Measurements from ENCODE around the gene SCGB1C1.
A peak's percentile ranks its signal among the peaks of the same experiment; 100 is the strongest.

SCGB1C1 gene

GRCh38 chr11:210122-210802, 17.4 kb downstream of the SCGB1C1 start:
- H4K8ac ChIP-seq (ENCODE audit: low read length) = no peak overlapping the region
- no peak overlapping the region for H3K23ac ChIP-seq (ENCODE audit: low read length in 2 of 2)
- peaks cover 50% of the 10 kb centered on the region for H3K4me1 ChIP-seq (ENCODE audit: control insufficient read depth, insufficient read depth, low read depth, low read length)
- peak overlapping the region; percentile 85 for H3K4me2 ChIP-seq (ENCODE audit: low read length, poor library complexity, severe bottlenecking)
- no peak overlapping the region for H3K4ac ChIP-seq (ENCODE audit: low read depth in 1 of 2, low read length in 2 of 2)
- H3K9me3 ChIP-seq (ENCODE audit: control insufficient read depth, low read length) = no peaks in the 10 kb centered on the region
- H3K14ac ChIP-seq (ENCODE audit: low read length in 2 of 2) = no peak overlapping the region
- peaks cover 62% of the 10 kb centered on the region in 2 experiments for H3K36me3 ChIP-seq (ENCODE audit: control insufficient read depth in 1 of 2, insufficient read depth in 2 of 2, low read depth in 1 of 2, low read length in 2 of 2)
- H2BK5ac ChIP-seq (ENCODE audit: low read depth, low read length, poor library complexity, severe bottlenecking) = peak overlapping the region; percentile 4
- peak overlapping the region; percentile 88 for H3K27ac ChIP-seq (ENCODE audit: low read length, poor library complexity, severe bottlenecking)
- WGBS = 87% methylated on average over 9 of the region's 9 CpGs
- peaks cover 14% of the 10 kb centered on the region for H3K79me1 ChIP-seq (replicated peaks; ENCODE audit: low read length, poor library complexity, severe bottlenecking)
- H3K9ac ChIP-seq (ENCODE audit: low read length) = peak overlapping the region; percentile 98
- peak; percentile 77 for DNase-seq
- H3K18ac ChIP-seq (ENCODE audit: low read depth in 1 of 2, low read length in 2 of 2) = no peak overlapping the region
- H4K91ac ChIP-seq (ENCODE audit: low read length) = peak overlapping the region; percentile 29
- no peak overlapping the region for H2AFZ ChIP-seq (ENCODE audit: low read depth, low read length)
- H2BK15ac ChIP-seq (ENCODE audit: low read depth, poor library complexity, severe bottlenecking) = peak overlapping the region; percentile 33
- H3K27me3 ChIP-seq (ENCODE audit: control insufficient read depth in 1 of 2, insufficient read depth in 1 of 2, low read length in 2 of 2) = no peaks in the 10 kb centered on the region
- no peak overlapping the region for H2BK120ac ChIP-seq (ENCODE audit: low read depth, low read length)
- no peak overlapping the region for H2BK12ac ChIP-seq (ENCODE audit: low read length in 2 of 2)
- peak overlapping the region; percentile 40 for H2AK5ac ChIP-seq (ENCODE audit: low read length, severe bottlenecking)
- H3K4me3 ChIP-seq (ENCODE audit: insufficient read depth in 1 of 2, low read depth in 1 of 2, low read length in 2 of 2) = peak overlapping the region; percentile 80 to 97

- Histone ChIP-seq H3K18ac (ENCODE audit: low read depth in 1 of 2, low read length in 2 of 2) (no peak overlapping the region), H2AFZ (ENCODE audit: low read depth, low read length) (no peak overlapping the region), H2BK120ac (ENCODE audit: low read depth, low read length) (no peak overlapping the region), H2BK12ac (ENCODE audit: low read length in 2 of 2) (no peak overlapping the region), H3K4ac (ENCODE audit: low read depth in 1 of 2, low read length in 2 of 2) (no peak overlapping the region), H3K27ac (ENCODE audit: low read length, poor library complexity, severe bottlenecking) (peak overlapping the region; percentile 88), H3K79me1 (replicated peaks; ENCODE audit: low read length, poor library complexity, severe bottlenecking) (peaks cover 14% of the 10 kb centered on the region), H2AK5ac (ENCODE audit: low read length, severe bottlenecking) (peak overlapping the region; percentile 9), H4K8ac (ENCODE audit: low read length) (no peak overlapping the region), H3K23ac (ENCODE audit: low read length in 2 of 2) (no peak overlapping the region), H4K91ac (ENCODE audit: low read length) (no peak overlapping the region), H3K4me2 (ENCODE audit: low read length, poor library complexity, severe bottlenecking) (no peak overlapping the region), H3K14ac (ENCODE audit: low read length in 2 of 2) (no peak overlapping the region), H3K9ac (ENCODE audit: low read length) (peak overlapping the region; percentile 98), H2BK15ac (ENCODE audit: low read depth, poor library complexity, severe bottlenecking) (no peak overlapping the region), H3K9me3 (ENCODE audit: control insufficient read depth, low read length) (no peaks in the 10 kb centered on the region), H3K36me3 (ENCODE audit: control insufficient read depth in 1 of 2, insufficient read depth in 2 of 2, low read depth in 1 of 2, low read length in 2 of 2) (peaks cover 62 to 63% of the 10 kb centered on the region in 2 experiments), H3K4me3 (ENCODE audit: insufficient read depth in 1 of 2, low read depth in 1 of 2, low read length in 2 of 2) (peak overlapping the region in 1 of 2 experiments; percentile 97), H2BK5ac (ENCODE audit: low read depth, low read length, poor library complexity, severe bottlenecking) (no peak overlapping the region), H3K4me1 (ENCODE audit: control insufficient read depth, insufficient read depth, low read depth, low read length) (peaks cover 45% of the 10 kb centered on the region), H3K27me3 (ENCODE audit: control insufficient read depth in 1 of 2, insufficient read depth in 1 of 2, low read length in 2 of 2) (no peaks in the 10 kb centered on the region)
- DNase-seq = no peak
- WGBS = 92% methylated on average over 5 of the region's 5 CpGs
These were observed 17.9 kb downstream of the SCGB1C1 start for GRCh38 chr11:210803-211180.

GRCh38 chr11:211295-211694, 18.4 kb downstream of the SCGB1C1 start:
- DNase-seq = no peak
- peaks cover 40% of the 10 kb centered on the region for H3K4me1 ChIP-seq (ENCODE audit: control insufficient read depth, insufficient read depth, low read depth, low read length)
- peaks cover 14% of the 10 kb centered on the region for H3K79me1 ChIP-seq (replicated peaks; ENCODE audit: low read length, poor library complexity, severe bottlenecking)
- H3K18ac ChIP-seq (ENCODE audit: low read depth in 1 of 2, low read length in 2 of 2) = no peak overlapping the region
- no peak overlapping the region for H2BK5ac ChIP-seq (ENCODE audit: low read depth, low read length, poor library complexity, severe bottlenecking)
- no peak overlapping the region for H2BK120ac ChIP-seq (ENCODE audit: low read depth, low read length)
- H2AK5ac ChIP-seq (ENCODE audit: low read length, severe bottlenecking) = peak overlapping the region; percentile 27
- no peak overlapping the region for H4K8ac ChIP-seq (ENCODE audit: low read length)
- 97% methylated on average over 5 of the region's 5 CpGs for WGBS
- no peak overlapping the region for H2AFZ ChIP-seq (ENCODE audit: low read depth, low read length)
- no peak overlapping the region for H3K14ac ChIP-seq (ENCODE audit: low read length in 2 of 2)
- H3K36me3 ChIP-seq (ENCODE audit: control insufficient read depth in 1 of 2, insufficient read depth in 2 of 2, low read depth in 1 of 2, low read length in 2 of 2) = peaks cover 65 to 68% of the 10 kb centered on the region in 2 experiments
- peak overlapping the region; percentile 98 for H3K9ac ChIP-seq (ENCODE audit: low read length)
- H3K27me3 ChIP-seq (ENCODE audit: control insufficient read depth in 1 of 2, insufficient read depth in 1 of 2, low read length in 2 of 2) = no peaks in the 10 kb centered on the region
- no peaks in the 10 kb centered on the region for H3K9me3 ChIP-seq (ENCODE audit: control insufficient read depth, low read length)
- peak overlapping the region; percentile 39 for H2BK15ac ChIP-seq (ENCODE audit: low read depth, poor library complexity, severe bottlenecking)
- H4K91ac ChIP-seq (ENCODE audit: low read length) = no peak overlapping the region
- H3K23ac ChIP-seq (ENCODE audit: low read length in 2 of 2) = no peak overlapping the region
- H3K4me2 ChIP-seq (ENCODE audit: low read length, poor library complexity, severe bottlenecking) = no peak overlapping the region
- peak overlapping the region; percentile 88 for H3K27ac ChIP-seq (ENCODE audit: low read length, poor library complexity, severe bottlenecking)
- no peak overlapping the region for H3K4ac ChIP-seq (ENCODE audit: low read depth in 1 of 2, low read length in 2 of 2)
- no peak overlapping the region for H2BK12ac ChIP-seq (ENCODE audit: low read length in 2 of 2)
- H3K4me3 ChIP-seq (ENCODE audit: insufficient read depth in 1 of 2, low read depth in 1 of 2, low read length in 2 of 2) = no peak overlapping the region

GRCh38 chr11:211741-212140, 18.9 kb downstream of the SCGB1C1 start:
- Histone ChIP-seq H3K14ac (ENCODE audit: low read length in 2 of 2) (no peak overlapping the region), H3K4ac (ENCODE audit: low read depth in 1 of 2, low read length in 2 of 2) (no peak overlapping the region), H3K36me3 (ENCODE audit: control insufficient read depth in 1 of 2, insufficient read depth in 2 of 2, low read depth in 1 of 2, low read length in 2 of 2) (peaks cover 69 to 72% of the 10 kb centered on the region in 2 experiments), H3K9ac (ENCODE audit: low read length) (peak overlapping the region; percentile 98), H2BK12ac (ENCODE audit: low read length in 2 of 2) (no peak overlapping the region), H4K8ac (ENCODE audit: low read length) (no peak overlapping the region), H3K18ac (ENCODE audit: low read depth in 1 of 2, low read length in 2 of 2) (no peak overlapping the region), H3K4me3 (ENCODE audit: insufficient read depth in 1 of 2, low read depth in 1 of 2, low read length in 2 of 2) (no peak overlapping the region), H4K91ac (ENCODE audit: low read length) (no peak overlapping the region), H3K27me3 (ENCODE audit: control insufficient read depth in 1 of 2, insufficient read depth in 1 of 2, low read length in 2 of 2) (no peaks in the 10 kb centered on the region), H3K27ac (ENCODE audit: low read length, poor library complexity, severe bottlenecking) (no peak overlapping the region), H3K4me2 (ENCODE audit: low read length, poor library complexity, severe bottlenecking) (no peak overlapping the region), H2AFZ (ENCODE audit: low read depth, low read length) (no peak overlapping the region), H2BK5ac (ENCODE audit: low read depth, low read length, poor library complexity, severe bottlenecking) (no peak overlapping the region), H2AK5ac (ENCODE audit: low read length, severe bottlenecking) (no peak overlapping the region), H3K9me3 (ENCODE audit: control insufficient read depth, low read length) (no peaks in the 10 kb centered on the region), H3K4me1 (ENCODE audit: control insufficient read depth, insufficient read depth, low read depth, low read length) (peaks cover 37% of the 10 kb centered on the region), H3K23ac (ENCODE audit: low read length in 2 of 2) (no peak overlapping the region), H3K79me1 (replicated peaks; ENCODE audit: low read length, poor library complexity, severe bottlenecking) (peaks cover 14% of the 10 kb centered on the region), H2BK120ac (ENCODE audit: low read depth, low read length) (no peak overlapping the region), H2BK15ac (ENCODE audit: low read depth, poor library complexity, severe bottlenecking) (no peak overlapping the region)
- over 99% methylated on average over 8 of the region's 9 CpGs for WGBS
- no peak for DNase-seq
